Measurements from ENCODE around the gene ABCC3.

The ABCC3 gene

DNA sequence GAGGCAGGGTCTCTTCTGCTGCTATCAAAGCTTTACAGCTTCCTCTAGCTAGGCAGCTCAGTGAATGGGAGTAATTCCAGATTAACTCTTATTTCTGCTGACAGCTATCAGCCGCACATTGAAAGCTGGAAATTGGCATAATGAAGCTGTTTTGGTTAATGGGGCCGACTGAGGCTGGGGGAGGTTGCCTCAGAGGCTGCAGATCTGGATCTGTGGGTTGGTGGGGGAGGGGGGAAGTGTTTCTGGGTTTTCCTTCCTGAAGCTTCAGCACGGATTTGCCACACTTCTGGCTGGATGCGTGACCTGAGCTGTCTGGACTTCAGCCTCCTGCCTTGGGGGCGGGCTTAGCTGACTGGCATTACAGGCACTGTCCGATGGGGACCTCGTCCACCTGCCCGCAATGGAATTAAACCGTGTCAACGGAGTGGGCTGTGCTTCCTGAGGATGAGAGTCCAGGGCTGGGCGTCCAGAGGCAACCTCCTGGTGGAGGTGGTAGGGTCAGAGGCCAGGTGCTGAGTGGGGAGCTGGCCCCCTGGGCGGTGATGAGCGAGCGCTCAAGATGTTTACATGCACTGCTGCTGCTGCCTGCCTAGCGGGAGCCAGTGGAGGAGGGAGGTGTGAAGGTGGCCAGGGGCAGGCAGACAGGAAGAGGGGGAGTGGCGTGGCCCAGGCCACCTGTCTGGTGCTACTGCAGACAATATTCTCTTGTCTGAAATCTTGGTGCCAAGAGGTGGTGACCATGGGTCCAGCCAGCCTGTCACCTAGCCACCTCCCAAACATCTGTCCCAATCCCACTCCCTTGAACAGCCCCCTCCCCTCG is 6.7 kb upstream of the ABCC3 start:
- no peak for DNase-seq

DNA sequence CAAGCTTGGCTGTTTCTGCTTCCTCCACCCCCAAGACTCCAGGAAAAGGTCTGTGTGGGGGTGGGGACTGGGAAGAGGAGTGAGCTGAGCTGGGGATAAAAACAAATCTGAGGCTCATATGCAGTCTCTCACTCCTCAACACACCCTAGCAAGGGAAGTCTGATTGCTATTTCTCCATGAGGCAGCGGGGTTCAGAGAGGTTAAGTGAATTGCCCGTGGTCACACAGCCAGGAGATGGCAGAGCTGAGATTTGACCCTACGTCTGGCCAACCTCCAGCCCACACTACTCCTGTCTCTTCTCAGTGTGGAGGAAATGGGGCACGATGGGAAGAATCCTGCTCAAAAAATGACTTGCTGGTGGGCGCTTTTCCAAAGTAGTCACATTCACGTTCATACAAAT is 4.8 kb upstream of the ABCC3 start:
- DNase-seq = no peak

DNA sequence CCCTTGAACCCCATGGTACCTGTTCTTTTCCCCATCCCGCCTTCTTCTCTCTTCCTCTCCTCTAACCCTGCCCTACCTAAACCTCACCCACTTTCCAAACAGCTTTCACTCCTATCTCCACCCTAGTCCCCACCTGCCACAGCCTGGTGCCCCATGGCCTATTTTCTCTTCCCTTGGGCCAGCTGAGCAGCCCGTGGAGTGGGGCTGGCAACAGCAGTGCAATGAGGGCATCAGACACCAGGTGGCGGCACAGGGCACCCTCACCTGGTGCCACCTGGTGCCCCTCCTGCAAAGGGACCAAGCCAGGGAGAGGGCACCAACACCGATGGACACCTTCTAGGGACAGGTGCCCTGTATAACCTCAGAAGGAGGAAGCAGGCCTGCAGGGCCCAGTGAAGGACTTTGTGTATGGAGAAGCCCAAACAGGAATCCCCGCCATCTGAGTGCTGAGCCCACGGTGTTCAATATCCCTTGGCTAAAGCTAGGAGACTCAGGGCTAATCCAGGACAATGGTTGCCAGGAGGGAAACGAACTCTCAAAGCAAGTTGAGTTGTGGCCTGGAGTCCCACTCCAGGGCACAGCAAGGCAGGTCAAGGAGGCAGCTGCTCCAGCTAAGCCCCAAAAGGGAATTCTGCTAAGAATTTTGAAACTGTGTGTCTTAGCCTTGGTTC is 4.0 kb upstream of the ABCC3 start:
- no peak for DNase-seq

DNA sequence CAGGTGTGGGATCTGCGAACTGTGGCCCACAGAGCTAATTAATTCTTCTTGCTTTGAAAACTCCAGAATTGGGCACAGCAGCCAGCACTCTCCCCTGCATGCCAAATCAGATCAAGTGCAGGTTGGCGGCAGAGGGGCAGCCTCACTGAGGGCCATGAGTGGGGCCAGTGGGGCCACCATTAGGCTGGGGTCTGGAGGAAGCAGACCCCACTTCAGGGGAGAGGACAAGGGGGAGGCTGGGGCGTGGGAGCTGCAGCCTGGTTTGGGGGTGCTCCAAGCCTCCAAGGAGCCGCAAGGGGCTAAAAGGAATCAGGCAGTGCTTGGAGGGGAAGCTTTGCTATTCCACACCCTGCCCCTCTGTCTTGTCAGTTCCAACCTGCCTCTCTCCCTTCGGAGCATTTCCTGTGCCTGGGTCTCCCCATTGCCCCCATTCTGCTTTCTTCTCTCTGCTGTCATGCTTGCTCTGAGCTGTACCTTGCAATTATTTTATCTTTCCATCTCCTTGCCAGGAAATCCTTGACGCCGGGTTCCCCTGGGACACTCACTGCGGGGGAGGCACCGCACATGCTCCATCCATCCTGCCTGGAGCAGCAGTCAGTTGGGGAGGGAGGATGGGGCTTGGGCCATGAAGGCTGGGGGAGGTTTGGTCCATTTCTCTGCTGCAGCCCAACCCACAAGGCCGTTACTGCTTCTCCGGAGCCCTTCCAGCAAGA is 3.3 kb upstream of the ABCC3 start:
- DNase-seq = no peak

DNA sequence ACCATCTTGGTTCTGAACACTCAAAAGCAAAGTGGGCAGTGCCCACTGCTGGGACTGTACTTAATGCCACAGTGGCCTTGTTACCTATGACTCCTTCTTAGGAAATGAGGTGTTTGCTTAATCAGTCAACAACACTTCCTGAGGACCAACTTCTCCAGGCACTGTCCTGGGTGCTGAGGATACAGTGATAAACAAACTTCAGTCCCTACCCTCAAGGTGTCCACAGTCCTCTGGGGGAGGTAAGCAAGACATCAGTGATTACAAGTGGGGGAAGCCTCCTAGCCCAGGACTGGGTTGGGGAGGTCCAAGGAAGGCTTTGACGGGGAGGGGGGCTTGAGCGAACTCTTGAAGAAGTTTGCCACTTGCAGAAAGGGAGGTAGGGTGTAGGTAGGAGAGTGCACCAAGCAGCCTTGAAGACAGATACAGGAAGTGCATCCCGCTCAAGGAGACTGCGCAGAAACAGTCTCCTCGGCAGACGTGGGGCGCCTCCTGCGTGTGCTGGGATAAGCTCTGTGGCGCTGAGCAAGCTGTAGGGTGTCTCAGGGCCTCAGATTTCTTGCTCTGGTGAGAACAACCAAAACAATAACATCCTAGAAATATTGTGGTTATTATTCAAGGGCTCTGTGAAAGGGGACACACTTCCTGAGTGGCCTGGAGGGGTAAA is 2.6 kb upstream of the ABCC3 start:
- DNase-seq = no peak

DNA sequence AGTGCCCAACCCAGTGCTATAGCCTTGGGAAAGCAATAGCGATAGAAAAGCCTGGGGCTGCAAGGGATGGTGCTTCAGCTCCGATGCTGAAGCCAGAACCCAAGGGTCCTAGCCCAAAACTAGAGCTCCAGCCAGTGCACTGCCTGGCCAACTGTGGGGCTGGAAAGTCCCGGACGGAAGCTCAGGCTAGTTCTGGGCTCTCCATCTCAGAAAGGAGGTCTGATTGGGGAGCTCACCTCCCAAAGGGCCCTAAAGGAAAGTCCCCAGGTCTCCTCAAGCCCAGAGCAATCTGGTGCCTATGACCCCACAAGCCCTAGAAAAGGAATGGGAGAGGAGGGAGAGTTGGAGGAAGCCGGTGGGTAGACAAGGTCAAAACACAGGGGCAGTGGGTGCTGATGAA is 2.0 kb upstream of the ABCC3 start:
- no peak for DNase-seq

DNA sequence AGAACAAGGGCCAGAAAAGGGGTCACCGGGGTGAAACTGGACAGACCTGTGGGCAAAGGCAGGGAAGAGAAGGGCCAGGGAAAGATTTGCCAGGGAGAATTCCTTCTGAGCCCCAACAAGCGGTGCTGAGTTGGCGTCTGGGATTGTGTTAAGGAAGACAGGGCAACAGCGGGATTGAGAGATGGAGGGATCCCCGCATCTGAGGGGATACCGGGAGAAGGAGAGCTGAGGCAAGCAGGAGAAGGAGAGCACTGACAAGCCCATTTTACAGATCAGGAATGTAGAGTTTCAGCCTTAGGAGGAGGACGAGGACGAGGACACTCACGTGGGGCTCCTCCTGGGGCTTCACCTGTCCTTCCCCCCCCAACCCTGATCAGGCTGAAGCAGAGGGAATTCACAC is 998 bp upstream of the ABCC3 start:
- no peak for DNase-seq

DNA sequence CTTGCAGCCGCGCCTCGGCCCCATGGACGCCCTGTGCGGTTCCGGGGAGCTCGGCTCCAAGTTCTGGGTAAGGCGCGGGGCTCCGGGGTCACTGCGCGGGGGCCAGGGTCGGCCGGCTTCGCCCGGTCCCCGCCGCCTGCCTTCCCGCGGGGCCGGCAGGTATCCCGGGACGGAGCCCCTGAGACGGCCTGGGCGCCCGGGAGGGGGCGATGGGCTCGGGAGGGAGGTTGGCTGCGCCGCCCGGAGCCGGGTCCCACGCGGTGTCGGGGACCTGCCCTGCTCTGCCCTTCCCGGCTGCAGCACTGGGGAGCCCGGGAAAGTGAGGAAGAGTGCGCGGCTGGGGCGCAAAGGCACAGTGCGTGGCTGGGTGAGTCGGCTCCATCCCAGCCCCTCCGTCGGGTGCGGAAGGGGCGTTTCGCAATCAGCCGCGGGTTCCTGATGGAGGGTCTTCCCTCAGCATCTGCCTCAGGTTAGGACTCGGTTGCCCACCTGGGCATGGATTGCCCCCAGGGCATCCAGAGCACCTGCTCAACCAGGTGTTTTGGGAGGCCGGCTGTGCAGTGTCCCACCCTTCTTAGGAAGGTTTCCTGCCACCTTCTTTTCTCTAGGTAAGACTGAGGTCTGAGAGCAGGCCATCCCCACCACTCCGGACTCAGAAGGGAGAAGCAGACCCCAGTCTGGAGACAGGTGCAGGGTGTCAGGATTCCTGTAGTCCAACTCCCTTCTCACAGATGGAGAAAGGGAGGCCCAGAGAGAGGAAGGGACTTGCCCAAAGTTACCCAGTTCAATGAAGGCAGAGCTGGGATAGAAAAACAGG is 442 bp downstream of the ABCC3 start:
- DNase-seq = no peak

DNA sequence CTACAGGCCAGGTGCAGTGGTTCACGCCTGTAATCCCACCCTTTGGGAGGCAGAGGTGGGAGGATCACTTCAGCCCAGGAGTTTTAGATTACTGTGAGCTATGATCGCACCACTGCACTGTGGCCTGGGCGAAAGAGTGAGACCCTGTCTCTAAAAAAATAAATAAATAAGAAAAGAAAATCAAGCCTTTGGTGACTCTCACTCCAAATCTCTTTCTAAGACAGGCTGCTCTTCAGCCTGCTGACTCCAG is 976 bp downstream of the ABCC3 start:
- DNase-seq = no peak

DNA sequence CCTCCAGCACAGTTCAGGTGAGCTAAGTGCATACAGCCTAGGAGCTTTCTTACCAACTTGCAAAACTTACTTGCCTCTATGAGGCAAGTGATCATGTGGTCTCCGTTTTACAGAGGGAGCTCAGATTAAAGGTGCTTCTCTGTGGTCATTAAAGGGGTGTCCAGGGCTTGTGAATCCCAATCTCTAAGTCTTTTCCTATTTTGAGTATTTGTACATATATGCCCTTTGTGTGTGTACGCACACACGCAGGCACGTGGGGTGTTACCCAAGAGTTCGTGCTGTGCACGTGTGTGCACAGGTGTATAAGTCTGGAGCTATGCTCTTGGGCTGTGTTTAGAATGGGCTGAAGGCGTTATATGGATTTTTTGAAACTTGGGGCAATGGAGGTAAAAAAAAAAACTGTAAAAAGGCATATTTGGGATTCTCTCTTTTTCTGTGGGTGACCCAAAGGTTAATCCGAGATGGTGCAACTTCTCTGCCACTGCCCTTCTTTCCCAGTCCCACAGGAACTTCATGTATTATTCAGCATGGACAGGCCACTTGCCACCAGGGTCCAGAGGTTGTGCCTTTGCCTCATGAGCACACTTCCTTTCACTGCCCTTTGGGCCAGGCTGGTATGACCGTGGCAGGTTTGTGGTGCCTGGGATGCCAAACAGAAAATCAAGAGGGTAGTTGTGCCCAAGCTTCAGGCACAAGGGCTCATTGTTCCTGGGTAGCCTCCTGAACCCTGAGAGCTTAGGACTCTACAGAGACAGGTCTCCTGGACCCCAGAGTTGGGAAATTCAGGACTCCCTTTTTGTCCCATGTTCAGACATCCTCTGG is 1.5 kb downstream of the ABCC3 start:
- no peak for DNase-seq

DNA sequence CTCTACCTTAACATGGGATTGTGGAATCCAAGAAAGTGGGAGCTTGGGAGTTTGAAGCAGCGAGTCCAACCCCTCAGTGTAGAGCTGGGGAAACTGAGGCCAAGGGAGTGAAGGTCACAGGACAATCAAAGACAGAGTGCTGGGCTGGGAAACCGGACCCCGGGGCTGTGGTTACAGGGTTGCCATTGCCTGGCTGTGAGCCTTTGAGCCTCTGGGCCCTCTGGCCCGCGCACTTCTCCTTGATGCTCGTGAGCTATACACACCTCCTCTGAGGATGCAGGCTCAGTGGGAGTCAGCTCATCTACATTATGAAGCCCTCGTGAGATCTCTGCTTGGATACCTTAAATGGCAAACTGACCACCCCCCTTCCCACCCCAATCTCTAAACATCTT is 2.1 kb downstream of the ABCC3 start:
- no peak for DNase-seq

DNA sequence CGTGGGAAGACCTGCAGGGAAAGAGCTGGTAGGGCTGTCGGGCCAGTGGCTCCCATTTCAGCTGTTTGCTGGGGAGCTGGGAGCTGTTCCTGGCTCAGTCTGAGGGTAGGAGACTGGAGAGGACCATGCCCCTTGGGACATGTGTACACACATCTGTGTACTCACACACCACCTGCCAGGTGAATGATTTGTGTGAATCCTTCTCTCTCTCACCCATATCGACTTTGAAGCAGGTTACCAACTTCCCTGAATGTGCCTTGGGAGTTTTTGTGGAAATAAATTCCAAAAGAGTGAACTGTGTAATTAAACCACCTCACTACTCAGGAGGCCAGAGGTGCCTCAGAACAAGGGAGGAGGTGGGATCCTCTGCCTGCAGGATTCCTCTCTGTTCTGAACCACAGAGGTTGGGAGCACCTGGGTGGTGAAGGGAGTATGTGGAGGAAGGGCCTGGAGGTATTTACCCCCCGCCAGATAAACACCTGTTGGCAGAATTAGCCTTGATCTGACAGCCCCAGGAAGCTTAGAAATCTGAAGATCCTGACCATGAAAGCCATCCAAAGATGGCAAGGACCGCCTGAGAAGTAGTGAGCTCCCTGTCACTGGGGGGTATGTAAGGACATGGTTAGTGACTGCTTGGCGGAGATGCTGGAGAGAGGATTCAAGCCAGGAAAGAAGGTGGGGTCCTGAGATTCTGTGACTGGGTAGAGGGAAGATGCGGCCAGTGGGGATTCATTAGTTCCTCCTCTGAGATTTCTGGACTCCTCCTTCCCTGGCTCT is 3.3 kb downstream of the ABCC3 start:
- no peak for DNase-seq

DNA sequence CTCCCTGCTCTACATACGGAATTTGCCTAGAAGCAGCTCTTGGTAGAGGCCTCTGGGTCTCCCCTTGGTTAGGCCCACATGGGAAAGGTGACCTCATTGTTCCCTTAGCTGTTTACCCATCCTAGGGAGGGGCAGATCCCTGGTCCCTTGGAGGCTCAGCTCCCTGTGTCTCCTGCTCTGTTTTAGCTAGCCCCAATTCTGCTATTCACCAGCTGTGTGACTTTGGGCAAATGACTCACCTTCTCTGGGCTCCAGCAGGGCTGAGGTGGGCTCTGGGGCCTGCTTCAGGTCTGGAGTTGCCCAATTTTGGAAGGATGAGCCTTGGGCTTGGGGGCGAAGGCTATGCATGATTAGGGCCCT is 3.9 kb downstream of the ABCC3 start:
- DNase-seq = no peak

DNA sequence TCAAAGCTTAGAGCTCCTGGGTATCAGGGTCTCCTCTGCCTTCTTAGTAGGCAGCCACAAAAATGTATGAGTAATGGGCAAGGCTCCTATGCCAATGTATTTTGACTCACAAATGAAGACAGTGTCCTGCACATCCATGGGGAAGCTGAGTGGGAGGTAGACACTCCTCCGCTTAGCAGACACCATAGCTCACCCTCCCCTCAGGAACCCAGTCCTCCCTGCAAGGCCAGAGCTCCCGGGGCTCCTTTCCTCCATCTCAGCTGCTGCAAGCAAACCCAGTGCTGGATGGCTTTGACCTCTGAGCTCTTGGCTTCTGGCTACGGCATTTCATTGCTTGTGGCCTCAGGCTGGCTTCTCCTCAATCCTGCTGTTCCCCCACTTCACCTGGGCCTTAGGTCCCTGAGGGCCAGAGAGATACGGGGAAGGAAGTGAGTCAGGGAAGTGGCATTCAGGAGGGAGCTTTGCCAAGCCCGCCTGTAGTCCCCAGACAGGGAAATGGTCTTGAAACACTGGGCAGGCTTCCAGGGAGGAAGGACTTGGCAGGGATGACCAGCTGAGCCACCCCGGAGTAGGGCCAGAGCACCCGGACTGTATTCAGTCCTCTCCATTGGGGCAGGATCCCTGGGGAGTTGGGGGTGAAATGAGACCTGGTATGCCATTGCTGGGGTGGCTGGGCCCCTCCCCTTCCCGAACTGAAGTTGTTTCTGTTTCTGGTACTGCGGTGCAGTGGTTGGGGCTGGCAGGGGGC is 4.5 kb downstream of the ABCC3 start:
- no peak for DNase-seq

DNA sequence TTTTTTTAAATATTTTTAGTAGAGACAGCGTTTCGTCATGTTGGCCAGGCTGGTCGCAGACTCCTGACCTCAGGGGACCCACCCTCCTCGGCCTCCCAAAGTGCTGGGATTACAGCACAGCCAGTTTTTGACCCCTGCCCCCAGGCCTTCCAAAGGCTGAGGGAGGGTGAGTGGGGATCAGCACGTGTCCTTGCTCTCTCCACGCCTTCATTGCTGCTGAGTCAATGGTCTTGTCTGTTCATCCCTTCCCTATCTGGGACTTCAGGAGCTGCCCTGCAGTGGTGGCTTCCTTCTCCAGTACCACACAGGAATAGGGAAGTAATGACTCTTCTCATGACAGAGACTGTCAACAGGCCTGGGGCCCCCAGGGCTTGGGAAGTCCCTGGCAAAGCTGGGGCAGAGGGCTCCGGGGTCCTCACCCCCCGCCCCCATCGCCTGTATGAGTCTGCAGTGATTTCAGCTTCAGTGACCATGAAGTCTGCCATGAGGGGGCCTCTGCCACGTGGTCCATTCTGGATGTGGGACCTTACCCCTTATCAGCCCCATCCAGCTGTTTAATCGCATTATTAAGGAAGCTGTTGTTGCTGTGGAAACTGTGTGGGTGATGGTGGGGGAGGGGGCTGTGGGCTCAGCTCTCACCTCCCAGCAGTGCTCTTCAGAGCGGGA is 6.1 kb downstream of the ABCC3 start:
- DNase-seq = no peak

DNA sequence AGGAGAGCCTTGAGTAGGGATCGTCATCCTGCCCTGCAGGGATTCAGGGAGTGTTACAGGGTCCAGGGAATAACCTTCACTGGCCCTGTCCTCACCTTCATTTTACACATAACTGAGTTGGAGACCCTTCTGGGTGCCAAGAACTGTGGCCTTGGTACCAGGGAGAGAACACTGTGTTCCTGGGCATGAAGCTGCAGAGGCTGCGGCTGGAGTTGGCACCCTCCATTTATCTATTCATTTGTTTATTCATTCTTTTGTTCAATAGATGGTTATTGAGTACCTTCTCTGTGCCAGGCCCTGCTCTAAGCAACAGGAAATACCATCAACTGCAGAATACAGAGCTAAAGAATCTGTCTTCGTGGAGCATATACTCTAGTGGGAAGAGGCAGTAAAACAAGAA is 6.7 kb downstream of the ABCC3 start:
- DNase-seq = no peak

DNA sequence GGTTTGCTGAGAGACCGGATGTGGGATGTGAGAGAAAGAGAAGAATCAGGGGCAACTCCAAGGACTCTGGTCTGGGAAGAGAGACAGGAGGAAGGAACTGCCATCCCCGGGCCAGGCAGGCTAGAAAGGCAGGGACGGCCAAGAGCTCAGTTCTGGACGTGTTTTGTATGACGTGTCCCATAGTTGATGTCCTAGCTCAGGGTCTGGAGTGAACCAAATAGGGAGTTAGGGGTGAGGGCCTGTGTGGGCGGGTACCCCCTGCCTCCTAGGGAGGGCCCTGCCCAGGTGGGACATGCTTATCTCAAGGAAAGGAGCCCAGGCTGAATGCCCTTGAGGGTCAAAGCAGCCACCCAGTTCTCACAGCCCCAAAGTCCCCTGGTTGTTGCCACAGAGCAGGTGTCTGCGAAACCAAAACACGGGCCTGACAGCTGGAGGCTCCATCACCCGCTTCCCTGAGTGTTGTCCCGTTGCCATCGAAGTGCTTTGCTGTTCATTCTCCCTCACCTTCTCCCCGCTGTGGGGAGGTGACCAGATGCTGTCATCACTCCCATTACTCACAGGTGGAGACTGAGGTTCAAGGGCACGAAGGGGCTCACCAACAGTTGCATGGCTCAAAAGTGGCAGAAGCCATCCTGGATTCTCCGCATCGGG is 7.5 kb downstream of the ABCC3 start:
- no peak for DNase-seq

DNA sequence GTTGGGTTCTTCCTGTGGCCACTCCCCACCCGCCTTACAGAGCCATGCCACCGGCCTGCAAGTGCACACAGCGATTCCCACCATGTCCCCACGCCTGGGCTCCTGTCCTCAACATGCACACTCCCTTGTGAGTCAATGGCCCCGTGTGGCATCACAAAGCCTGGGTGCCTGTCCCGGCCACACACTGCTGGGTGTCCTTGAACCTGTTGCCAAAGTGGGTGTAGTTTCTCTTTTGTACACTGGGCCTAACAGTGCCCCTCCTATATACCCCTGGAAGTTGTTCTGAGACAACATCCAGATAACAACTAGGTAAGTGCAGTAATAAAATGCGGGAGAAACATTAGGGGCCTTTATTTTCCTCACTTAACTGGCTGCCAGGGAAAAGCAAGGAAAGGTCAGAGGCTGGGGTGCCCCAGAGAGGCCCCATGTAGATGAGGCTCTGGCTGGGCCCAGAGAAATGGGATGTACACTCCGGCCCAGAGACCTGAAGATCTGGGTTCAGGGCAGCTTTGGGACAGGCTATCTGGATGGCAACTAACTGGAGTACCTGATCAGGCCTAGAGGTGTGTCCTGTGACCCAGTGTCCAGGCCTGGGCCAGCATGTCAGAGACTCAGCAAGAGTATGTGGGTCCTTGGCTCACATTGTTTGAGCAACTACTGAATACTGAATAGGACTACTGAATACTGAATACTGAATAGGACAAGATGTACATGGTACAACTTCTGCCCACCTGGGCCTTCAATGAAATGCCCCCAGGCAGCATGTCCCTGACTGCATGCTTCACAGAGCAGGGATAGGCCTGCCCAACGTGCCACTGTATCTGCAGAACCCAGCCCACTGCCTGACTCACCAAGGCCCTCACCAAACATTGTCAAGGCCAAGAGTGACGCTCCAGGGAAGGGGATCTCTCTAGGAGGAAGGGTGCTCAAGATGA is 8.3 kb downstream of the ABCC3 start:
- no peak for DNase-seq
